Spleen (tissue), 11 donors: ENCODE data around the gene ABTB2. TPM values are rescaled to one million over a fixed set of nuclear protein-coding genes. Genes with fewer than 3 reads are reported as not detected.
A peak's percentile ranks its signal among the peaks of the same experiment; 100 is the strongest.

Experiments used
- DNase-seq: peaks from one replicate; pipeline ENCODE4 v3.0.0-alpha.2; 2020
- H3K27ac ChIP-seq, 8 donors: fragments of 200-600 bp; sonication (generic) in 7 of 8; 1 replicate in 4 of 8; 2 replicates in 4 of 8; pipeline versions ENCODE4 v1.5.0 to v1.8.0; 2016 to 2021; ENCODE audit warnings: inconsistent platforms in 4 of 8, mild to moderate bottlenecking in 4 of 8, moderate library complexity in 1 of 8
- H3K27me3 ChIP-seq, 7 donors: fragments of 200-600 bp; sonication (generic) in 6 of 7; replicated peaks in 1 of 7; 1 replicate in 4 of 7; 2 replicates in 3 of 7; pipeline versions ENCODE4 v1.5.0 to v1.8.0; 2016 to 2021; ENCODE audit warnings: inconsistent platforms in 3 of 7, mild to moderate bottlenecking in 1 of 7
- H3K36me3 ChIP-seq, 6 donors: fragments of 200-600 bp; sonication (generic) in 5 of 6; 1 replicate in 4 of 6; 2 replicates in 2 of 6; pipeline versions ENCODE4 v1.5.0 to v1.8.0; 2016 to 2021; ENCODE audit warnings: inconsistent platforms in 2 of 6
- H3K4me1 ChIP-seq, 6 donors: fragments of 200-600 bp; sonication (generic) in 5 of 6; 1 replicate in 3 of 6; 2 replicates in 3 of 6; pipeline versions ENCODE4 v1.5.0 to v1.8.0; 2016 to 2021; ENCODE audit warnings: inconsistent platforms in 3 of 6
- H3K4me3 ChIP-seq, 8 donors: fragments of 200-600 bp; sonication (generic) in 7 of 8; 1 replicate in 4 of 8; 2 replicates in 4 of 8; pipeline versions ENCODE4 v1.5.0 to v1.8.0; 2016 to 2021; ENCODE audit warnings: inconsistent platforms in 4 of 8, mild to moderate bottlenecking in 4 of 8, moderate library complexity in 2 of 8
- H3K9me3 ChIP-seq, 8 donors: fragments of 200-600 bp; sonication (generic) in 7 of 8; 1 replicate in 4 of 8; 2 replicates in 4 of 8; pipeline versions ENCODE4 v1.5.0 to v1.8.0; 2016 to 2021; ENCODE audit warnings: inconsistent platforms in 4 of 8
- POLR2A ChIP-seq, 3 donors: fragments of 450-650 bp; IDR thresholded peaks; one replicate each; pipeline ENCODE4 v1.5.1; 2017; ENCODE audit warnings: antibody characterized with exemption in 3 of 3, mild to moderate bottlenecking in 1 of 3
- POLR2AphosphoS5 ChIP-seq, 3 donors: sonication (generic); formaldehyde crosslinking; IDR thresholded peaks; one replicate each; pipeline ENCODE4 v1.5.1; 2017; ENCODE audit warnings: antibody characterized with exemption in 3 of 3
- WGBS, 5 donors: extraction: QIAGEN DNeasy Blood & Tissue Kit in 3 of 5; methylation state at CpG; one replicate each; pipeline versions ENCODE4 v1.1.5 to v1.1.7; 2013 to 2018; 5-methylcytosine and 5-hydroxymethylcytosine counted together
- intact Hi-C: fragments of 100-400 bp; cut with DNase I; formaldehyde crosslinking; loops from one replicate; pipeline ENCODE4 v1.15.0; 2023; ENCODE audit warnings: low total_unique reads
- polyA plus RNA-seq, 3 donors: library from polyadenylated mRNA; stranded (reverse); fragments of 200-250 nt; gene quantifications; one replicate each; pipeline ENCODE4 v1.2.1, GENCODE V29; 2013
- total RNA-seq, 7 donors: library from RNA; depleted of rRNA in 3 of 7; stranded (reverse); fragments of >200 nt in 3 of 7; fragmentation: NEBNext Ultra II Directional in 4 of 7; extraction: Animal tissue kit (Norgen Biotek cat#: 25700) in 4 of 7; gene quantifications; one replicate each; pipeline versions ENCODE4 v1.1.0 to v1.2.1, GENCODE V29; 2016 to 2021
- TF ChIP-seq, protein P1 (sequence below), 11 experiments: fragments of 200-600 bp in 7 of 11; fragments of 450-650 bp in 4 of 11; sonication (generic) in 4 of 11; IDR thresholded peaks in 8 of 11; conservative IDR thresholded peaks in 3 of 11; 1 replicate in 7 of 11; 2 replicates in 4 of 11; pipeline versions ENCODE4 v1.4.0 to v1.8.0; 2016 to 2021; ENCODE audit warnings: antibody characterized with exemption in 11 of 11, inconsistent platforms in 4 of 11, mild to moderate bottlenecking in 1 of 11
- donor health status: healthy with polysubstance abuse.
- donor health status: DM: no; HTN: no; CAD: no; lungs with moderate emphysema.
- donor health status: DM: no; HTN: no; CAD: no.
- donor health status: Bipolar disorder and iron deficiency.
- donor health status: healthy.
- donor health status: DM: no; HTN: no; CAD: no.
- donor health status: DM: yes; HTN: yes; CAD: no.

ABTB2 gene
- total and polyA plus RNA-seq, 10 donors, result 0.41 to 2.9 (median 1.7) TPM

DNA sequence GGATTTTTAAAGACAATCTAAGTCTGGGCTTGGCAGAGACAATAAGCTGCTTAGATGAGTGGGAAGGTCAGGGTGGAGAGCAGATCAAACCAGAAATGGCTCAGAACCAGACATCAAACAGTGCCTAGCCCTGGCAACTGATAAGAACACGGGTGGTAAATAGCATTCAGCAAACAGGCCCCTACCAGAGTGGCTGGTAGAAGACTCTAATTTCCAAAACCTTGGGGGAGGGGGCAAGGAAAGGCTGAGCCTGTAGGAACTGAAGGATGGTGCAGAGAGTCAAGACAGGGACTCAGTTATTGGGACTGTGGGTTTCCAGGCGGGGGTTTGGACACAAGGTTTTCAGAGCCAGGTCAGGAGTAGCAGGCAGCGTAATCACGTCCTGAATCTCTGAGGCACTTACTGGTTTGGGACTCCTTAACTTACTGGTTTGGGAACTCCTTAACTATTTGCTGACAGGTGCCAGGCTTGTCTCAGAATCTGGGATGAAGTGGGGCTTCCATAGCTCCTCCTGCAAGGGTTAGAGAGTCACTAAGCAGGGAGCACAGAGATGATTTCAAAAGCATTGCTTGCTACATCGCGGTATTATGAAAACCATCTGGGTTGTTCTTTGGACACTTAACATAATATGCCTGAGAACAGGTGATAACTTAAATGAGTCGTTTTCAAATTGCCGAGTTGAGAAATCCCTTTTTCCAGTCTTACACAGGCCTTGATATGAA, 5.7 kb upstream of the ABTB2 start:
- no peak for TF ChIP-seq POLR2AphosphoS5 (IDR thresholded peaks at IDR 0.05)
- TF ChIP-seq POLR2A (IDR thresholded peaks at IDR 0.05), result no peak
- TF ChIP-seq, protein P1, sequence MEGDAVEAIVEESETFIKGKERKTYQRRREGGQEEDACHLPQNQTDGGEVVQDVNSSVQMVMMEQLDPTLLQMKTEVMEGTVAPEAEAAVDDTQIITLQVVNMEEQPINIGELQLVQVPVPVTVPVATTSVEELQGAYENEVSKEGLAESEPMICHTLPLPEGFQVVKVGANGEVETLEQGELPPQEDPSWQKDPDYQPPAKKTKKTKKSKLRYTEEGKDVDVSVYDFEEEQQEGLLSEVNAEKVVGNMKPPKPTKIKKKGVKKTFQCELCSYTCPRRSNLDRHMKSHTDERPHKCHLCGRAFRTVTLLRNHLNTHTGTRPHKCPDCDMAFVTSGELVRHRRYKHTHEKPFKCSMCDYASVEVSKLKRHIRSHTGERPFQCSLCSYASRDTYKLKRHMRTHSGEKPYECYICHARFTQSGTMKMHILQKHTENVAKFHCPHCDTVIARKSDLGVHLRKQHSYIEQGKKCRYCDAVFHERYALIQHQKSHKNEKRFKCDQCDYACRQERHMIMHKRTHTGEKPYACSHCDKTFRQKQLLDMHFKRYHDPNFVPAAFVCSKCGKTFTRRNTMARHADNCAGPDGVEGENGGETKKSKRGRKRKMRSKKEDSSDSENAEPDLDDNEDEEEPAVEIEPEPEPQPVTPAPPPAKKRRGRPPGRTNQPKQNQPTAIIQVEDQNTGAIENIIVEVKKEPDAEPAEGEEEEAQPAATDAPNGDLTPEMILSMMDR (IDR thresholded peaks at IDR 0.05 in 8 of 11, conservative IDR thresholded peaks at IDR 0.05 in 3 of 11), result no peak
- Histone ChIP-seq H3K4me1 (peaks cover 0 to 14% (median 11%) of the 10 kb centered on the region in 6 donors), H3K36me3 (no peaks in the 10 kb centered on the region), H3K27ac (peak overlapping the region in 1 of 8 donors; percentile 23), H3K9me3 (no peaks in the 10 kb centered on the region), H3K4me3 (no peak overlapping the region), H3K27me3 (peaks cover 0 to 25% (median 0%) of the 10 kb centered on the region in 7 donors)
- 62 to 83% (median 71%) methylated on average over 6 to 8 of the region's 8 CpGs for WGBS, 5 donors
- intact Hi-C loops, result loop anchor here (5.0 kb wide), 1 partner anchor 366 kb away; no protein-coding TSS in a partner anchor
- no peak for DNase-seq

DNA sequence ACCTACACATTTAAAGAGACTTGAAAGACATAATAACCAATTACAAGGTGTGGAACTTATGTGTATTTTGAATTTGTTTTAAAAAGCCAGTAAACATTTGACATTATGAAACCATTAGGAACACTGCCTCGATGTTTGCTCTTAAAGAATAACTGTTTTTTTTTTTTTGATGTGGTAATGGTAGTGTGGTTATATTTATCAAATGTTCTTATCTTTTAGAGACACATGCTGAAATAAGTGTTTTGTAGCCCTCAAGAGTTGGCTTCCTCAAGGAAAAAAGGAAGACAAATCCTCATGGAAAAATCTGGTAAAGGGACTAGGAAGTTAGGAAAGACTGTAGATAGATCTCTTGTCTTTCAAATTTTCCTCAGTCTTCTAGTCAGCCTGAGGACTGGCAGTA, 2.2 kb upstream of the ABTB2 start:
- TF ChIP-seq POLR2AphosphoS5 (IDR thresholded peaks at IDR 0.05), result no peak
- TF ChIP-seq, protein P1 (IDR thresholded peaks at IDR 0.05 in 8 of 11, conservative IDR thresholded peaks at IDR 0.05 in 3 of 11), result no peak
- TF ChIP-seq POLR2A (IDR thresholded peaks at IDR 0.05), result no peak

GRCh38 chr11:34359548-34359891, 1.7 kb upstream of the ABTB2 start:
- Histone ChIP-seq H3K4me1 (peaks cover 14 to 46% (median 35%) of the 10 kb centered on the region in 6 donors), H3K27ac (peak overlapping the region in 3 of 8 donors; percentile 74 to 80 (median 75)), H3K36me3 (no peaks in the 10 kb centered on the region), H3K27me3 (peaks cover 0 to 41% (median 21%) of the 10 kb centered on the region in 7 donors), H3K9me3 (no peaks in the 10 kb centered on the region), H3K4me3 (peak overlapping the region in 5 of 8 donors; percentile 60 to 78 (median 66))
- 0 to 2% (median 1%) methylated on average over 4 of the region's 4 CpGs for whole genome bisulfite sequencing, 5 donors
- TF ChIP-seq POLR2A (IDR thresholded peaks at IDR 0.05) (no peak), POLR2AphosphoS5 (IDR thresholded peaks at IDR 0.05) (no peak)
- TF ChIP-seq, protein P1 (IDR thresholded peaks at IDR 0.05 in 8 of 11, conservative IDR thresholded peaks at IDR 0.05 in 3 of 11), result peak in 7 of 11 experiments; percentile 19 to 63 (median 51)
- DNase-seq, result no peak
- intact Hi-C loops, result loop anchor here (2.0 kb wide), 1 partner anchor 185 kb away; no protein-coding TSS in a partner anchor

More for the DNA sequence above, 2.2 kb upstream of the ABTB2 start:
- intact Hi-C loops, result loop anchor here (5.0 kb wide), 1 partner anchor 363 kb away; no protein-coding TSS in a partner anchor
- H3K4me3 ChIP-seq, result no peak overlapping the region
- H3K27ac ChIP-seq, result no peak overlapping the region
- 0 to 6% (median 3%) methylated on average over 1 of the region's 1 CpG for WGBS, 5 donors
- H3K36me3 ChIP-seq, result no peaks in the 10 kb centered on the region
- no peaks in the 10 kb centered on the region for H3K9me3 ChIP-seq
- H3K27me3 ChIP-seq, result peaks cover 0 to 36% (median 16%) of the 10 kb centered on the region in 7 donors
- no peak for DNase-seq
- H3K4me1 ChIP-seq, result peaks cover 14 to 41% (median 35%) of the 10 kb centered on the region in 6 donors
